HL-60 (cell line): ENCODE measurements around the gene ADAM22.

ENCODE experiments used
- DNase-seq, 2 experiments: peaks; one replicate each; pipeline ENCODE4 v3.0.0-alpha.2; 2010 to 2020; ENCODE audit warnings: low read depth in 1 of 2, low spot score in 1 of 2
- H3K27ac ChIP-seq: fragments of 250-450 bp; sonication (Bioruptor Pico); replicated peaks from 2 replicates; pipeline ENCODE4 v1.5.1; 2020; ENCODE audit warnings: mild to moderate bottlenecking, moderate library complexity
- H3K27me3 ChIP-seq: fragments of 250-450 bp; sonication (Bioruptor Pico); 2 replicates; pipeline ENCODE4 v1.5.1; 2021; ENCODE audit warnings: mild to moderate bottlenecking, moderate library complexity; ENCODE audit not compliant: insufficient read depth, poor library complexity, severe bottlenecking
- H3K4me3 ChIP-seq: replicated peaks from 2 replicates; pipeline ENCODE4 v1.5.1; 2011; ENCODE audit warnings: mild to moderate bottlenecking, control low read depth, low read length; ENCODE audit not compliant: insufficient read depth
- CTCF ChIP-seq: IDR thresholded peaks from one replicate; pipeline ENCODE4 v1.5.1; 2011; ENCODE audit warnings: low read length, control low read depth, inconsistent platforms; ENCODE audit not compliant: insufficient read depth
- GABPA ChIP-seq: IDR thresholded peaks from 2 replicates; pipeline ENCODE4 v1.6.1; 2012; ENCODE audit warnings: low read depth
- POLR2AphosphoS5 ChIP-seq: IDR thresholded peaks from 2 replicates; pipeline ENCODE4 v1.6.1; 2012; ENCODE audit warnings: low read depth
- REST ChIP-seq: IDR thresholded peaks from 2 replicates; pipeline ENCODE4 v1.6.1; 2012; ENCODE audit warnings: low read depth; ENCODE audit not compliant: insufficient replicate concordance
- SPI1 ChIP-seq: IDR thresholded peaks from 2 replicates; pipeline ENCODE4 v1.6.1; 2012; ENCODE audit warnings: low read depth, mild to moderate bottlenecking, borderline replicate concordance

The ADAM22 gene

GRCh38 chr7:88105231-88105630, 171.2 kb downstream of the ADAM22 start:
- H3K27ac ChIP-seq: no peak overlapping the region
- TF ChIP-seq CTCF: no peak
- no peak for TF ChIP-seq GABPA
- no peak for TF ChIP-seq POLR2AphosphoS5
- no peak for TF ChIP-seq REST
- TF ChIP-seq SPI1: no peak
- H3K27me3 ChIP-seq: peaks cover 2% of the 10 kb centered on the region
- DNase-seq: no peak
- H3K4me3 ChIP-seq: no peak overlapping the region

- TF ChIP-seq REST: no peak
- no peak for TF ChIP-seq CTCF
- TF ChIP-seq SPI1: no peak
- no peak for TF ChIP-seq POLR2AphosphoS5
- no peak for TF ChIP-seq GABPA
- Histone ChIP-seq H3K27me3 (peaks cover 2% of the 10 kb centered on the region), H3K27ac (no peak overlapping the region), H3K4me3 (no peak overlapping the region)
- no peak for DNase-seq
Measured at GRCh38 chr7:88106434-88106833, 172.4 kb downstream of the ADAM22 start.

GRCh38 chr7:88109612-88110011, 175.6 kb downstream of the ADAM22 start:
- H3K27ac ChIP-seq: no peak overlapping the region
- no peak for TF ChIP-seq SPI1
- no peak for TF ChIP-seq CTCF
- TF ChIP-seq GABPA: no peak
- no peak for TF ChIP-seq REST
- TF ChIP-seq POLR2AphosphoS5: no peak
- H3K4me3 ChIP-seq: no peak overlapping the region
- DNase-seq: no peak
- H3K27me3 ChIP-seq: no peaks in the 10 kb centered on the region
